A172 (cell line): ENCODE measurements around the gene CERS6. TPM values are rescaled to one million over a fixed set of nuclear protein-coding genes. Genes with fewer than 3 reads are reported as not detected.
A peak's percentile ranks its signal among the peaks of the same experiment; 100 is the strongest.

Experiments used
- DNase-seq: peaks from one replicate; pipeline ENCODE4 v3.0.0-alpha.2; 2015; ENCODE audit warnings: low spot score
- total RNA-seq: library from RNA; depleted of rRNA; stranded (reverse); fragments of >200 nt; shearing (Covaris generic); gene quantifications from 2 replicates; pipeline ENCODE4 v1.2.3, GENCODE V29; 2014

Gene CERS6
- total RNA-seq, 1 experiment from 2014 or later: 25.4 TPM

GRCh38 chr2:168565512-168565911 lies 109.4 kb downstream of the CERS6 start:
- no peak for DNase-seq

GRCh38 chr2:168566974-168567665 lies 111.0 kb downstream of the CERS6 start:
- no peak for DNase-seq

GRCh38 chr2:168567836-168568235 lies 111.8 kb downstream of the CERS6 start:
- DNase-seq: no peak

- no peak for DNase-seq
These were observed 112.6 kb downstream of the CERS6 start for GRCh38 chr2:168568476-168569267.

GRCh38 chr2:168571061-168571460 lies 115.0 kb downstream of the CERS6 start:
- no peak for DNase-seq

- DNase-seq: no peak
These were observed 117.2 kb downstream of the CERS6 start for GRCh38 chr2:168573128-168573903.

- no peak for DNase-seq
These were observed 119.0 kb downstream of the CERS6 start for GRCh38 chr2:168574856-168575630.

- DNase-seq: no peak
These were observed 121.8 kb downstream of the CERS6 start for GRCh38 chr2:168577885-168578284.

- DNase-seq: no peak
These were observed 127.1 kb downstream of the CERS6 start for GRCh38 chr2:168583064-168583709.

- DNase-seq: peak; percentile 6
These were observed 127.8 kb downstream of the CERS6 start for GRCh38 chr2:168583710-168584521.

- no peak for DNase-seq
These were observed 128.8 kb downstream of the CERS6 start for GRCh38 chr2:168584911-168585310.

- DNase-seq: no peak
These were observed 129.6 kb downstream of the CERS6 start for GRCh38 chr2:168585700-168586099.

- no peak for DNase-seq
These were observed 131.2 kb downstream of the CERS6 start for GRCh38 chr2:168587307-168587706.

- no peak for DNase-seq
These were observed 133.5 kb downstream of the CERS6 start for GRCh38 chr2:168589236-168590211.

GRCh38 chr2:168592181-168592831 lies 136.2 kb downstream of the CERS6 start:
- DNase-seq: no peak

- DNase-seq: no peak
These were observed 137.6 kb downstream of the CERS6 start for GRCh38 chr2:168593713-168594112.

- no peak for DNase-seq
These were observed 138.7 kb downstream of the CERS6 start for GRCh38 chr2:168594778-168595177.

GRCh38 chr2:168596881-168597655 lies 141.0 kb downstream of the CERS6 start:
- peak; percentile 42 for DNase-seq
